CD8-positive, alpha-beta memory T cell (primary cell): ENCODE data around the gene ORC1. TPM values are rescaled to one million over a fixed set of nuclear protein-coding genes. Genes with fewer than 3 reads are reported as not detected.

ENCODE experiments used
- CTCF ChIA-PET: fragments of 350-600 bp; sonication (Branson Sonifier 250); formaldehyde crosslinking; loops from one replicate; lab custom pipeline; 2021; ENCODE audit warnings: antibody characterized with exemption; lab: Charles Lee
- POLR2A ChIA-PET: fragments of 350-600 bp; sonication (Branson Sonifier 250); formaldehyde crosslinking; loops from one replicate; lab custom pipeline; 2021; ENCODE audit warnings: antibody characterized with exemption; lab: Charles Lee
- DNase-seq, 5 donors: peaks; one replicate each; pipeline versions ENCODE4 v3.0.0 to v3.0.0-alpha.2; 2020 to 2022; ENCODE audit warnings: mixed read lengths in 1 of 5
- H3K27ac ChIP-seq: one replicate; pipeline ENCODE4 v1.7.0; 2013; ENCODE audit warnings: low read depth, mild to moderate bottlenecking, low read length, moderate library complexity
- H3K27me3 ChIP-seq: 2 replicates; pipeline ENCODE4 v1.7.0; 2013; ENCODE audit warnings: low read length, mild to moderate bottlenecking; ENCODE audit not compliant: insufficient read depth, poor library complexity, severe bottlenecking
- H3K36me3 ChIP-seq: 2 replicates; pipeline ENCODE4 v1.7.0; 2013; ENCODE audit warnings: mild to moderate bottlenecking, low read length, moderate library complexity; ENCODE audit not compliant: insufficient read depth
- H3K4me1 ChIP-seq: 2 replicates; pipeline ENCODE4 v1.7.0; 2013; ENCODE audit warnings: mild to moderate bottlenecking, low read length, moderate library complexity; ENCODE audit not compliant: insufficient read depth
- H3K4me3 ChIP-seq: 2 replicates; pipeline ENCODE4 v1.7.0; 2013; ENCODE audit warnings: mild to moderate bottlenecking, low read length
- H3K9me3 ChIP-seq: 2 replicates; pipeline ENCODE4 v1.7.0; 2013; ENCODE audit warnings: mild to moderate bottlenecking, low read length
- H3K27ac Mint-ChIP-seq, 8 donors: one replicate each; pipeline ENCODE4 v1.8.0; 2020 to 2021; ENCODE audit warnings: mixed read lengths in 8 of 8, mild to moderate bottlenecking in 6 of 8, inconsistent platforms in 3 of 8, moderate library complexity in 3 of 8
- H3K27me3 Mint-ChIP-seq, 2 donors: one replicate each; pipeline ENCODE4 v1.8.0; 2020 to 2021; ENCODE audit warnings: mixed read lengths in 2 of 2, mild to moderate bottlenecking in 1 of 2, moderate library complexity in 1 of 2
- H3K36me3 Mint-ChIP-seq, 3 donors: one replicate each; pipeline ENCODE4 v1.8.0; 2020 to 2021; ENCODE audit warnings: mixed read lengths in 3 of 3, inconsistent platforms in 1 of 3, mild to moderate bottlenecking in 1 of 3
- H3K4me1 Mint-ChIP-seq, 3 donors: one replicate each; pipeline ENCODE4 v1.8.0; 2020 to 2021; ENCODE audit warnings: mixed read lengths in 3 of 3, inconsistent platforms in 1 of 3, mild to moderate bottlenecking in 1 of 3
- H3K4me3 Mint-ChIP-seq, 7 donors: one replicate each; pipeline ENCODE4 v1.8.0; 2020 to 2021; ENCODE audit warnings: mixed read lengths in 7 of 7, mild to moderate bottlenecking in 6 of 7, moderate library complexity in 4 of 7, inconsistent platforms in 2 of 7
- H3K9me3 Mint-ChIP-seq, 5 donors: one replicate each; pipeline ENCODE4 v1.8.0; 2020 to 2022; ENCODE audit warnings: mixed read lengths in 5 of 5, mild to moderate bottlenecking in 3 of 5, moderate library complexity in 2 of 5, inconsistent platforms in 1 of 5
- polyA plus RNA-seq: library from polyadenylated mRNA; unstranded; fragments of 300-500 nt; fragmentation: Illumina TruSeq; gene quantifications from one replicate; pipeline ENCODE4 v1.2.3, GENCODE V29; 2021
- total RNA-seq, 2 experiments: library from RNA; stranded (reverse); gene quantifications; one replicate each; pipeline ENCODE4 v1.2.3, GENCODE V29; 2021

ORC1 gene
- total and polyA plus RNA-seq, 3 experiments from 2014 or later = 0.55 to 40.6 (median 39.8) TPM

DNA sequence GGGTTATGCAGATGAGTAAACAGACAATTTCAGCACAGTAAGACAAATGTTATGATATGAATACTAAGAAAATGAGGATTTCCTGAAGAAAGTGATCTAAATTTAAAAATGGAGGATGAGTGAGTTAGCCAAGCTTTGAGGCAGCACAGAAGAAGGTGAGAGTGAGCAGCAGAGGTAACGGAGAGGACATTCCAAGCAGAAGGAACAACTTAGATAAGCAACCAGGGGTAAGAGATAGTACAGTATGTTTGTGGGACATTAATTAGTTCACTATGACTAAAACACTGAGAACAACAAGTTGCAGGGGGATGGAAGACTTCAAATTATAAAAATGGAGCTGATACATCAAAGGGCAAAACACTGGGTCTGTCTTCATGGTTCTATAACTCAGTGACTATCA lies 22.9 kb upstream of the ORC1 start:
- H3K9me3 Mint-ChIP-seq = no peaks in the 10 kb centered on the region
- CTCF ChIA-PET = no interaction called here

DNA sequence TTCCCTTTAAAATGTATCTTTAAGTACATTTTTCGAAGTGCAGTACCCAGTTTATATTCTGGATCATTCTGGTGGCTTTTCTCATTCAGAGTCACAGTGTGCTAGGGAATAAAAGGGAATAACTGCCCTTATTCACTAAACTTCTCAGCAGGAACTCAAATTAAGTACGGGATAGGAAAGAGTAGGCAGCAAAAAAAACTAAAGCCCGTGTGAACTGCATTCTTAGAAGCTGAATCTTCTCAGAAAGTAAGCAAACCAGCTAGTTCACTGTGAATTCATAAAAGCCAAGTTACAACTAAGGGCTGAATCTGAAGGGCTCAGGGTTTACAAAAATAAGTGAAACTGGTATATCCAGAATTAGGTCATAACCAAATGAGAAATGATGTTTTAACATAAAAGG lies 22.1 kb upstream of the ORC1 start:
- ChIA-PET POLR2A (no interaction called here), CTCF (no interaction called here)
- peaks cover 29 to 41% (median 38%) of the 10 kb centered on the region in 3 donors for H3K4me1 Mint-ChIP-seq
- peak overlapping the region; percentile 62 to 99 (median 76) for H3K27ac Mint-ChIP-seq
- no peak overlapping the region for H3K4me3 Mint-ChIP-seq
- H3K4me1 ChIP-seq = peaks cover 37% of the 10 kb centered on the region
- no peaks in the 10 kb centered on the region for H3K9me3 Mint-ChIP-seq
- H3K27me3 Mint-ChIP-seq = no peaks in the 10 kb centered on the region
- H3K36me3 Mint-ChIP-seq = peaks cover 6 to 51% (median 25%) of the 10 kb centered on the region in 3 donors
- no peak for DNase-seq
- H3K4me3 ChIP-seq = no peak overlapping the region
- H3K27me3 ChIP-seq = no peaks in the 10 kb centered on the region
- no peaks in the 10 kb centered on the region for H3K9me3 ChIP-seq
- H3K27ac ChIP-seq = no peak overlapping the region
- H3K36me3 ChIP-seq = peaks cover 8% of the 10 kb centered on the region

More for the DNA sequence above, 22.9 kb upstream of the ORC1 start:
- H3K4me3 ChIP-seq = no peak overlapping the region
- Mint-ChIP-seq H3K27ac (peak overlapping the region in 5 of 8 donors; percentile 2 to 61 (median 14)), H3K36me3 (peaks cover 6 to 54% (median 29%) of the 10 kb centered on the region in 3 donors), H3K4me3 (no peak overlapping the region), H3K4me1 (peaks cover 29 to 41% (median 37%) of the 10 kb centered on the region in 3 donors), H3K27me3 (no peaks in the 10 kb centered on the region)
- H3K27ac ChIP-seq = no peak overlapping the region
- no peaks in the 10 kb centered on the region for H3K27me3 ChIP-seq
- no peak for DNase-seq
- H3K4me1 ChIP-seq = peaks cover 37% of the 10 kb centered on the region
- POLR2A ChIA-PET = no interaction called here
- no peaks in the 10 kb centered on the region for H3K9me3 ChIP-seq
- peaks cover 15% of the 10 kb centered on the region for H3K36me3 ChIP-seq

DNA sequence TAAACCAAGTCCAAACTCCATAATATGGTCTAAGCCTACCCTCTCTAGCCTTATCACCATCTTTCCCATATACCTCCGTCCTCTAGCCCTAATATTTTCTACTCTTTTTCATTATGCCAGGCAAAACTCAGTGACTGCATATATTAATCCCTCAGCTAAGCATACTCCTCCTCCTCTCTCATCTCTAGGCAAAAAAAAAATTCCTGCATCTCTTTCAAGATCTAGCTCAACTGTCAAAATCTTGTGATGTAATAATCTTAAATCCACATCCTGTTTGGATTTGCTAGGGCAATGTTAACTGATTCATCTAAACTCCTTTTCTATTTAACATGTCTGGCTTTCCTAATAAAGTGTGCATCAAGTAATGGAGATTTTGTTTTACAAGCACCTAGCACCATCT lies 20.6 kb upstream of the ORC1 start:
- H3K27me3 ChIP-seq = no peaks in the 10 kb centered on the region
- DNase-seq = peak in 1 of 5 donors; percentile 15
- peak overlapping the region; percentile 33 to 87 (median 68) for H3K4me3 Mint-ChIP-seq
- H3K36me3 Mint-ChIP-seq = peaks cover 0 to 48% (median 16%) of the 10 kb centered on the region in 3 donors
- ChIA-PET POLR2A (interaction anchor here (0.6 to 2.4 kb wide), 6 partner anchors 8 to 330 kb away, joined by 3 to 24 read pairs (median 4); partner anchors contain the start of genes ORC1, PRPF38A, SHISAL2A and TUT4), CTCF (interaction anchor here (2.4 kb wide), 1 partner anchor 20 kb away, joined by 12 read pairs; the partner anchor contains the start of genes ORC1 and PRPF38A)
- peaks cover 29 to 43% (median 40%) of the 10 kb centered on the region in 3 donors for H3K4me1 Mint-ChIP-seq
- H3K4me3 ChIP-seq = peak overlapping the region; percentile 23
- H3K36me3 ChIP-seq = no peaks in the 10 kb centered on the region
- no peaks in the 10 kb centered on the region for H3K9me3 Mint-ChIP-seq
- no peaks in the 10 kb centered on the region for H3K27me3 Mint-ChIP-seq
- peaks cover 37% of the 10 kb centered on the region for H3K4me1 ChIP-seq
- no peaks in the 10 kb centered on the region for H3K9me3 ChIP-seq
- H3K27ac Mint-ChIP-seq = peak overlapping the region; percentile 91 to 99 (median 96)
- peak overlapping the region; percentile 73 for H3K27ac ChIP-seq

DNA sequence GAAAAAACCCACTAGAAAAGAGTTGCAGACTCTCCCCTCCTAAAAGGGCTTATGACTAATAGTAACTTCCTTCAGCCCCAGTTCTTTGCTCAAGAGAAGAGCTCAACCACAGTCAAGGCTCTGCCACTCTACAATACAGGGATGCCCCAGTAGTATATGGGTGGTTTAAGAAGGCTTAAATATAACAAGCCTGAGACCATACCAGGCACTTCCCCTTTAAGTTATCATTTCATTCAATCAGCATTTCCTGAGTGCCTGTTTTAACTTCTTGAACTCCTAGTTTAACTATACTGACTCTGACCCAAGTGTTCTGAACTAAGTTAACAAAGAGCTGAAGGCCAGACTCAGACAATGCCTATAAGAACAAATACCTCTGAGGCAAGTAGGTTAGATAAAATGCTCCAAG lies 20.0 kb upstream of the ORC1 start:
- ChIA-PET POLR2A (interaction anchor here (0.5 to 2.4 kb wide), 9 partner anchors 8 to 330 kb away, joined by 3 to 24 read pairs (median 4); partner anchors contain the start of genes CC2D1B, ORC1, PRPF38A and SHISAL2A), CTCF (interaction anchor here (0.7 to 2.4 kb wide), 6 partner anchors 19 to 262 kb away, joined by 3 to 12 read pairs (median 3); partner anchors contain the start of genes ORC1, PRPF38A and TUT4)

DNA sequence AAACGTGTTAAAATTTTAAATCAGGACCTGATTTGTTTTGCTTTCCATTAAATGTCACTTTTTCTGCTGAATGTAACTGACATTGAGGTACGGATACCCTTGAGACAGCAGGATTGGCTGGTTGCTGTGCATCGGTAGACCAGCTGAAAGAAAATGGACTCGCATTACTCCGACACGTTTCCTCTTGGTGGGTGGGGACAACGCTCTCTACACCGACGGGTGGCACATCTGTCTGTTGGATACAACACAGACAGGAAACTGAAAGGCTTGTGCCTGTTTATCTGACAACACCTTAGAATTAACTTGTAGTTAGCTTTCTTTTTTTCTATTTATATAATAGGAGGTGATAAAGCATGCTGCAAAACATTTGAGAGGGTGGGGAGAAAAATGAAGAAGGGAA lies 19.5 kb upstream of the ORC1 start:
- no peaks in the 10 kb centered on the region for H3K27me3 ChIP-seq
- peak overlapping the region; percentile 15 to 87 (median 74) for H3K4me3 Mint-ChIP-seq
- no peaks in the 10 kb centered on the region for H3K9me3 ChIP-seq
- no peaks in the 10 kb centered on the region for H3K9me3 Mint-ChIP-seq
- H3K36me3 Mint-ChIP-seq = peaks cover 0 to 53% (median 19%) of the 10 kb centered on the region in 3 donors
- H3K27me3 Mint-ChIP-seq = no peaks in the 10 kb centered on the region
- peaks cover 32 to 50% (median 47%) of the 10 kb centered on the region in 3 donors for H3K4me1 Mint-ChIP-seq
- ChIA-PET POLR2A (interaction anchor here (0.5 to 2.4 kb wide), 9 partner anchors 8 to 271 kb away, joined by 3 to 24 read pairs (median 4); partner anchors contain the start of genes CC2D1B, ORC1, PRPF38A and SHISAL2A), CTCF (interaction anchor here (0.7 to 2.4 kb wide), 6 partner anchors 19 to 262 kb away, joined by 3 to 12 read pairs (median 3); partner anchors contain the start of genes ORC1, PRPF38A and TUT4)
- DNase-seq = peak; percentile 61 to 87 (median 71)
- peaks cover 39% of the 10 kb centered on the region for H3K4me1 ChIP-seq
- peak overlapping the region; percentile 23 for H3K4me3 ChIP-seq
- H3K36me3 ChIP-seq = no peaks in the 10 kb centered on the region
- H3K27ac Mint-ChIP-seq = peak overlapping the region; percentile 91 to 99 (median 96)
- peak overlapping the region; percentile 73 for H3K27ac ChIP-seq

More for the DNA sequence above, 20.0 kb upstream of the ORC1 start:
- no peaks in the 10 kb centered on the region for H3K9me3 Mint-ChIP-seq
- H3K27ac Mint-ChIP-seq = peak overlapping the region; percentile 91 to 99 (median 96)
- Histone ChIP-seq H3K27ac (peak overlapping the region; percentile 73), H3K36me3 (no peaks in the 10 kb centered on the region), H3K4me1 (peaks cover 37% of the 10 kb centered on the region), H3K9me3 (no peaks in the 10 kb centered on the region), H3K4me3 (peak overlapping the region; percentile 23), H3K27me3 (no peaks in the 10 kb centered on the region)
- peaks cover 32 to 49% (median 46%) of the 10 kb centered on the region in 3 donors for H3K4me1 Mint-ChIP-seq
- H3K36me3 Mint-ChIP-seq = peaks cover 0 to 52% (median 19%) of the 10 kb centered on the region in 3 donors
- H3K27me3 Mint-ChIP-seq = no peaks in the 10 kb centered on the region
- peak overlapping the region; percentile 15 to 87 (median 74) for H3K4me3 Mint-ChIP-seq
- peak in 3 of 5 donors; percentile 24 to 69 (median 64) for DNase-seq

DNA sequence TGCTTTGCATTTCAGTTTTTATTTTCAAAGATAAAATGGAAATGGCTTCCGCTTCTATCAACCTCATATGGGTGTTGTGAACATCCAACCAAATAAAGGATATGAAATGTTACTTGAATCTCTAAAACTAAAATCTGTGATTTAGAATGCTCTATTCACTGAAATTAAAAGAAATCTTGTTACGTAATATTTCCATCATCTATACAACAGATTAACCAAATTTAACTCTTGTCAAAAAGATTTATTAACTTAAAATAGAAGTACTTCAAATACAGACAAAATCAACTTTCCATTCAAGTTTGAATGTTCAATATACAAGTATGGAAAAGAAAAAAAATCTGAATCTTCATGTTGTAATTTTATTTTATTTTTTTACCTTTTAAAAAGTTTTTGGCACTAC lies 18.8 kb upstream of the ORC1 start:
- peaks cover 5% of the 10 kb centered on the region for H3K36me3 ChIP-seq
- ChIA-PET POLR2A (interaction anchor here (0.6 to 2.4 kb wide), 5 partner anchors 7 to 130 kb away, joined by 3 to 24 read pairs (median 4); partner anchors contain the start of genes CC2D1B, ORC1, PRPF38A and TUT4), CTCF (interaction anchor here (1.0 to 2.4 kb wide), 4 partner anchors 18 to 262 kb away, joined by 3 to 12 read pairs (median 4); partner anchors contain the start of genes ORC1, PRPF38A and TUT4)
- H3K36me3 Mint-ChIP-seq = peaks cover 0 to 57% (median 18%) of the 10 kb centered on the region in 3 donors
- H3K4me3 Mint-ChIP-seq = no peak overlapping the region
- peaks cover 32 to 52% (median 50%) of the 10 kb centered on the region in 3 donors for H3K4me1 Mint-ChIP-seq
- no peaks in the 10 kb centered on the region for H3K27me3 ChIP-seq
- H3K27ac ChIP-seq = peak overlapping the region; percentile 73
- H3K9me3 Mint-ChIP-seq = no peaks in the 10 kb centered on the region
- no peaks in the 10 kb centered on the region for H3K9me3 ChIP-seq
- H3K4me3 ChIP-seq = no peak overlapping the region
- H3K27me3 Mint-ChIP-seq = no peaks in the 10 kb centered on the region
- peak overlapping the region in 7 of 8 donors; percentile 3 to 88 (median 70) for H3K27ac Mint-ChIP-seq
- H3K4me1 ChIP-seq = peaks cover 44% of the 10 kb centered on the region
- DNase-seq = no peak

DNA sequence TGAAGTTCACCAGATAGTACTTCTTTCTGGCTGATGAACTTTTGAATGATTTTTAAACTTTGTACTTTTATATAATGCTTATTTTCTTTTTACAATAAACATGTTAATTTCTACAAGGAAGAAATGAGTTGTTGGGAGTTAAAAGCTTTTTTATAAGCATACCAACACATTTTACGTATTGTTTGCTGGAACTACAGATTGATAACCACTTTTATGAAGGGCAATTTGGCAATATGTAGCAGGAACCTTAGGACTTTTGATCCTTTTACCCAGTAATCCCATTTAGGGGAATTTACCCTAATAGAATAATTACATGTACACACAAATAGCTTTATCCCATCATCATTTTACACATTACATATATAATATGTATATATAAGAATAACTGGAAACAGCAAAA lies 16.5 kb upstream of the ORC1 start:
- no peak for DNase-seq
- H3K4me1 Mint-ChIP-seq = peaks cover 31 to 46% (median 43%) of the 10 kb centered on the region in 3 donors
- Histone ChIP-seq H3K9me3 (no peaks in the 10 kb centered on the region), H3K36me3 (peaks cover 18% of the 10 kb centered on the region), H3K4me1 (peaks cover 38% of the 10 kb centered on the region), H3K4me3 (no peak overlapping the region), H3K27ac (no peak overlapping the region), H3K27me3 (no peaks in the 10 kb centered on the region)
- H3K27me3 Mint-ChIP-seq = no peaks in the 10 kb centered on the region
- ChIA-PET CTCF (interaction anchor here (0.7 kb wide), 1 partner anchor 14 kb away, joined by 3 read pairs; no protein-coding TSS in a partner anchor), POLR2A (interaction anchor here (0.7 kb wide), 1 partner anchor 1818 kb away, joined by 3 read pairs; no protein-coding TSS in a partner anchor)
- no peak overlapping the region for H3K27ac Mint-ChIP-seq
- H3K36me3 Mint-ChIP-seq = peaks cover 0 to 67% (median 18%) of the 10 kb centered on the region in 3 donors
- no peaks in the 10 kb centered on the region for H3K9me3 Mint-ChIP-seq
- no peak overlapping the region for H3K4me3 Mint-ChIP-seq
